SK-N-SH (cell line): ENCODE measurements around the gene CHGA. TPM values are rescaled to one million over a fixed set of nuclear protein-coding genes. Genes with fewer than 3 reads are reported as not detected.

Experiments used
- CTCF ChIA-PET: fragments of 300-600, 350-600 bp; formaldehyde crosslinking; extraction: SDS; loops from one replicate; lab custom pipeline; 2021; lab: Yijun Ruan, JAX
- POLR2A ChIA-PET: fragments of 350-600 bp; sonication (Branson Sonifier 250); formaldehyde crosslinking; extraction: SDS; loops from one replicate; lab custom pipeline; 2020; ENCODE audit warnings: antibody characterized with exemption, inconsistent platforms; lab: Yijun Ruan, JAX
- DNase-seq: peaks from one replicate; pipeline ENCODE4 v3.0.0; 2012
- H2AFZ ChIP-seq: fragments of 200-600 bp; sonication (generic); 2 replicates; pipeline ENCODE4 v1.8.1; 2016; ENCODE audit warnings: antibody characterized with exemption, mild to moderate bottlenecking, low read depth
- H3F3A ChIP-seq: fragments of 200-600 bp; sonication (generic); replicated peaks from 2 replicates; pipeline ENCODE3; 2016; ENCODE audit warnings: antibody characterized with exemption, mild to moderate bottlenecking; ENCODE audit not compliant: insufficient read depth
- H3K27ac ChIP-seq, 2 experiments: fragments of 200-500 bp in 1 of 2; fragments of 200-600 bp in 1 of 2; sonication (Bioruptor generic) in 1 of 2; sonication (generic), shearing (Covaris generic) in 1 of 2; 2 replicates each; pipeline versions ENCODE4 v1.5.1 to v1.6.1; 2014 to 2016; ENCODE audit warnings: low read depth in 2 of 2, inconsistent platforms in 1 of 2, low read length in 1 of 2, mild to moderate bottlenecking in 1 of 2, mixed read lengths in 1 of 2
- H3K27me3 ChIP-seq: fragments of 200-600 bp; sonication (generic), shearing (Covaris generic); 2 replicates; pipeline ENCODE4 v1.6.1; 2016; ENCODE audit warnings: mixed run types; ENCODE audit not compliant: insufficient read depth
- H3K36me3 ChIP-seq, 2 experiments: fragments of 200-500 bp in 1 of 2; fragments of 200-600 bp in 1 of 2; sonication (Bioruptor generic) in 1 of 2; sonication (generic) in 1 of 2; replicated peaks in 1 of 2; 2 replicates each; pipeline versions ENCODE3 to v1.5.1; 2014 to 2016; ENCODE audit warnings: low read length in 1 of 2, mild to moderate bottlenecking in 1 of 2; ENCODE audit not compliant: insufficient read depth in 2 of 2, control insufficient read depth in 1 of 2
- H3K4me1 ChIP-seq, 2 experiments: fragments of 200-500 bp in 1 of 2; fragments of 200-600 bp in 1 of 2; sonication (Bioruptor generic) in 1 of 2; sonication (generic), shearing (Covaris generic) in 1 of 2; 2 replicates each; pipeline versions ENCODE4 v1.5.1 to v1.6.1; 2014 to 2016; ENCODE audit warnings: low read depth in 1 of 2, low read length in 1 of 2, mixed run types in 1 of 2; ENCODE audit not compliant: insufficient read depth in 2 of 2, control insufficient read depth in 1 of 2
- H3K4me2 ChIP-seq: fragments of 200-600 bp; sonication (generic), shearing (Covaris generic); 2 replicates; pipeline ENCODE4 v1.6.1; 2017; ENCODE audit warnings: mixed run types
- H3K4me3 ChIP-seq, 2 experiments: fragments of 200-500 bp in 1 of 2; fragments of 200-600 bp in 1 of 2; sonication (Bioruptor generic) in 1 of 2; sonication (generic), shearing (Covaris generic) in 1 of 2; 2 replicates each; pipeline versions ENCODE4 v1.5.1 to v1.8.1; 2014 to 2016; ENCODE audit warnings: low read depth in 2 of 2, inconsistent platforms in 1 of 2, low read length in 1 of 2, mild to moderate bottlenecking in 1 of 2, mixed read lengths in 1 of 2, moderate library complexity in 1 of 2
- H3K79me2 ChIP-seq: fragments of 200-600 bp; sonication (generic); 2 replicates; pipeline ENCODE4 v1.8.1; 2017; ENCODE audit warnings: mild to moderate bottlenecking; ENCODE audit not compliant: insufficient read depth
- H3K9ac ChIP-seq: fragments of 200-600 bp; sonication (generic); 2 replicates; pipeline ENCODE4 v1.6.1; 2017; ENCODE audit warnings: mixed run types
- H3K9me2 ChIP-seq: fragments of 200-600 bp; sonication (generic); 2 replicates; pipeline ENCODE4 v1.6.1; 2017; ENCODE audit warnings: mixed run types
- H3K9me3 ChIP-seq: fragments of 200-600 bp; sonication (generic); 2 replicates; pipeline ENCODE4 v1.6.1; 2017; ENCODE audit warnings: mixed run types, mild to moderate bottlenecking, moderate library complexity
- H4K20me1 ChIP-seq: fragments of 200-600 bp; sonication (generic); 2 replicates; pipeline ENCODE4 v1.6.1; 2017; ENCODE audit warnings: mild to moderate bottlenecking, mixed run types; ENCODE audit not compliant: insufficient read depth
- ELF1 ChIP-seq: IDR thresholded peaks from 2 replicates; pipeline ENCODE4 v1.4.0; 2012
- EP300 ChIP-seq, 2 experiments: IDR thresholded peaks; 2 replicates each; pipeline versions ENCODE4 v1.4.0 to v1.6.1; 2012; ENCODE audit warnings: borderline replicate concordance in 1 of 2, low read depth in 1 of 2, low read length in 1 of 2
- FOXJ3 ChIP-seq: sonication (generic); formaldehyde crosslinking; IDR thresholded peaks from 2 replicates; pipeline ENCODE4 v1.5.1; 2020; ENCODE audit warnings: mild to moderate bottlenecking, missing genetic modification reagents
- FOXM1 ChIP-seq: IDR thresholded peaks from 2 replicates; pipeline ENCODE4 v1.4.0; 2012; ENCODE audit warnings: low read depth, mild to moderate bottlenecking
- GABPA ChIP-seq: IDR thresholded peaks from 2 replicates; pipeline ENCODE4 v1.4.0; 2012; ENCODE audit warnings: low read depth, mild to moderate bottlenecking
- GATA2 ChIP-seq: sonication (generic); formaldehyde crosslinking; IDR thresholded peaks from 2 replicates; pipeline ENCODE4 v1.5.0; 2020; ENCODE audit warnings: mild to moderate bottlenecking, missing genetic modification reagents
- IRF3 ChIP-seq: fragments of 150-350 bp; IDR thresholded peaks from 2 replicates; pipeline ENCODE4 v1.6.1; 2016; ENCODE audit warnings: mild to moderate bottlenecking, low read depth, low read length
- MEF2A ChIP-seq: IDR thresholded peaks from 2 replicates; pipeline ENCODE4 v1.4.0; 2012; ENCODE audit warnings: low read depth, borderline replicate concordance
- POLR2AphosphoS5 ChIP-seq: IDR thresholded peaks from 2 replicates; pipeline ENCODE4 v1.6.1; 2012; ENCODE audit warnings: low read depth, low read length
- RAD21 ChIP-seq: IDR thresholded peaks from 2 replicates; pipeline ENCODE4 v1.6.1; 2012; ENCODE audit warnings: mild to moderate bottlenecking, low read length
- RCOR1 ChIP-seq: fragments of 150-350 bp; IDR thresholded peaks from 2 replicates; pipeline ENCODE4 v1.6.1; 2017; ENCODE audit warnings: antibody characterized with exemption, low read length
- RFX5 ChIP-seq: IDR thresholded peaks from 2 replicates; pipeline ENCODE4 v1.6.1; 2012; ENCODE audit warnings: mild to moderate bottlenecking, improper control_type of control experiment, low read length
- RXRA ChIP-seq: IDR thresholded peaks from 2 replicates; pipeline ENCODE4 v1.4.0; 2012; ENCODE audit warnings: low read depth, mild to moderate bottlenecking, borderline replicate concordance
- SMC3 ChIP-seq: IDR thresholded peaks from 2 replicates; pipeline ENCODE4 v1.6.1; 2012; ENCODE audit warnings: low read depth, low read length, improper control_type of control experiment
- WGBS: methylation state at CpG from one replicate; pipeline ENCODE4 v1.1.6; 2017; ENCODE audit warnings: low lambda C conversion rate; 5-methylcytosine and 5-hydroxymethylcytosine counted together
- polyA plus RNA-seq, 3 experiments: library from polyadenylated mRNA; depleted of rRNA; stranded (reverse); fragments of >200 nt; gene quantifications; 2 replicates each; pipeline ENCODE4 v1.2.3, GENCODE V29; 2012
- TF ChIP-seq, protein P1 (sequence below): IDR thresholded peaks from 2 replicates; pipeline ENCODE4 v1.4.0; 2012; ENCODE audit warnings: low read depth

CHGA gene
- polyA plus RNA-seq, 1 of the 3 experiments (the other 2 are of a cell fraction): 5.6 TPM

GRCh38 chr14:92884410-92884809 is 38.5 kb upstream of the CHGA start:
- TF ChIP-seq GATA2 (CRISPR knock-in tag) (peak; percentile 58), FOXM1 (no peak), EP300 (IDR thresholded peaks at IDR 0.05; ENCODE audit: borderline replicate concordance in 1 of 2, low read depth in 1 of 2, low read length in 1 of 2) (peak in 1 of 2 experiments; percentile 57; a peak in 1 of 4 replicates), RXRA (no peak), FOXJ3 (CRISPR knock-in tag) (peak; percentile 39; the same call in 1 of the 2 replicates)
- TF ChIP-seq, all 33 proteins: peak for 3
- ChIA-PET CTCF (interaction anchor here (0.7 to 4.5 kb wide), 10 partner anchors 17 to 67 kb away, joined by 3 to 56 read pairs (median 6); partner anchors contain the start of gene CHGA), POLR2A (interaction anchor here (1.1 to 7.6 kb wide), 6 partner anchors 14 to 102 kb away, joined by 3 to 288 read pairs (median 46); partner anchors contain the start of gene CHGA)
- Histone ChIP-seq H4K20me1 (no peaks in the 10 kb centered on the region), H3K9me3 (no peaks in the 10 kb centered on the region), H3F3A (no peaks in the 10 kb centered on the region), H3K36me3 (no peaks in the 10 kb centered on the region), H3K27ac (peak overlapping the region in 1 of 2 experiments; percentile 98; a peak in 2 of 4 replicates), H3K79me2 (no peaks in the 10 kb centered on the region), H2AFZ (no peak overlapping the region), H3K4me2 (no peak overlapping the region), H3K4me3 (no peak overlapping the region), H3K4me1 (peaks cover 0 to 51% of the 10 kb centered on the region in 2 experiments; a peak in 2 of 4 replicates), H3K27me3 (peaks cover 6% of the 10 kb centered on the region; the same call in 1 of the 2 replicates), H3K9me2 (no peaks in the 10 kb centered on the region), H3K9ac (no peak overlapping the region)
- WGBS: 16% methylated on average over 3 of the region's 3 CpGs
- no peak for DNase-seq

DNA sequence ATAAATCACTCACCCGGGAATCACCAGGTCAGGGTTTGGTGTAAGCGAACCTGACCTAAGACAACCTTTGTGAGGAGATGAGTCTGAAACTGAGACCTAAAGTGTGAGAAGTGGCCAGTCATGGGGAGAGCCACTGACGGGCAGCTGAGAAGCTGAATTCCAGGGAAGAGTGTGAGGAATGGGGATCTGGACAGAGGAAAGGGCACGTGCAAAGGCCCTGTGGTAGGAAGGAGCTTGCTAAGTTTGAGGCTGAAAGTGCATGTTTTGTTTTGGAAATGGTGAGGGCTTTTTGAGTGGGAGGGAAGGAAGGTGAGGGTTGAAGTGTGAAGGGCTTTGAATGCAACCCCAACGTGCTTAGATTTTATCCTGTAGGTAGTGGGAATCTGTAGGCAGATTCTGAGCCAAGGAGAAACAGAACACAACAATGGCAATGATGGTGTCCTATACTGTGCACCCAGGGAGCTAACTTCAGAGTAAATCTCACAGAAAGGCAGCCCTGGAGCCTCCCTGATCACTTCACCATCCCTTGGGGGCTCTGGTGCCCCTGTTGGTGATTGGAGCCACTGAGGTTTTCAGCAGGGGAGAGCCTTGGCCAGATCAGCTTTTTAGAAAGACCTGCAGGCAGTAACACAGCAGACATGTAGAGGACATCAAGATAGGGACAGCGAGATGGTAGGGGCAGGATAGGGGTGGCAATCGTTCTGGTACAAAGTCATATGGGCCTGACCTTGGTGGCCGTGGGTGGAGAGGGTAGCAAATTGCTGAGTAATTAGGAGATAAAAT is 37.5 kb upstream of the CHGA start:
- CTCF ChIA-PET: interaction anchor here (0.8 to 4.5 kb wide), 15 partner anchors 9 to 228 kb away, joined by 3 to 56 read pairs (median 5); partner anchors contain the start of gene CHGA
- POLR2A ChIA-PET: interaction anchor here (0.6 to 7.6 kb wide), 14 partner anchors 13 to 185 kb away, joined by 3 to 288 read pairs (median 8); partner anchors contain the start of gene CHGA
- 15% methylated on average over 8 of the region's 8 CpGs for WGBS
- Histone ChIP-seq H3K79me2 (no peaks in the 10 kb centered on the region), H3K27ac (peak overlapping the region in 1 of 2 experiments; percentile 98; a peak in 2 of 4 replicates), H3F3A (no peaks in the 10 kb centered on the region), H3K4me1 (peaks cover 0 to 57% of the 10 kb centered on the region in 2 experiments; a peak in 2 of 4 replicates), H3K9ac (no peak overlapping the region), H4K20me1 (no peaks in the 10 kb centered on the region), H3K4me2 (no peak overlapping the region), H2AFZ (no peak overlapping the region), H3K9me2 (no peaks in the 10 kb centered on the region), H3K27me3 (peaks cover 6% of the 10 kb centered on the region; the same call in 1 of the 2 replicates), H3K9me3 (no peaks in the 10 kb centered on the region), H3K4me3 (no peak overlapping the region), H3K36me3 (no peaks in the 10 kb centered on the region)
- DNase-seq: peak; percentile 61
- no peak for TF ChIP-seq RFX5
- TF ChIP-seq ELF1: no peak
- TF ChIP-seq, protein P1, sequence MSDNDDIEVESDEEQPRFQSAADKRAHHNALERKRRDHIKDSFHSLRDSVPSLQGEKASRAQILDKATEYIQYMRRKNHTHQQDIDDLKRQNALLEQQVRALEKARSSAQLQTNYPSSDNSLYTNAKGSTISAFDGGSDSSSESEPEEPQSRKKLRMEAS: no peak
- TF ChIP-seq GATA2 (CRISPR knock-in tag): peak; percentile 81
- TF ChIP-seq POLR2AphosphoS5: no peak
- TF ChIP-seq FOXJ3 (CRISPR knock-in tag): peak; percentile 76
- TF ChIP-seq RAD21: peak; percentile 50
- no peak for TF ChIP-seq GABPA
- TF ChIP-seq IRF3: no peak
- peak; percentile 26; the same call in 1 of the 2 replicates for TF ChIP-seq SMC3
- no peak for TF ChIP-seq MEF2A
- peak in 1 of 2 experiments; percentile 94; a peak in 2 of 4 replicates for TF ChIP-seq EP300 (IDR thresholded peaks at IDR 0.05; ENCODE audit: borderline replicate concordance in 1 of 2, low read depth in 1 of 2, low read length in 1 of 2)
- peak; percentile 51 for TF ChIP-seq RCOR1
- TF ChIP-seq, all 33 proteins: peak for 6
